DMS53 treated with DMSO at 0.1 percent for 48 hours (cell line): ENCODE measurements around the gene IL17B.

ENCODE experiments used
- DNase-seq: peaks from one replicate; lab custom pipeline; 2025; ENCODE audit not compliant: unreplicated experiment; lab: John Stamatoyannopoulos, UW

IL17B gene

DNA sequence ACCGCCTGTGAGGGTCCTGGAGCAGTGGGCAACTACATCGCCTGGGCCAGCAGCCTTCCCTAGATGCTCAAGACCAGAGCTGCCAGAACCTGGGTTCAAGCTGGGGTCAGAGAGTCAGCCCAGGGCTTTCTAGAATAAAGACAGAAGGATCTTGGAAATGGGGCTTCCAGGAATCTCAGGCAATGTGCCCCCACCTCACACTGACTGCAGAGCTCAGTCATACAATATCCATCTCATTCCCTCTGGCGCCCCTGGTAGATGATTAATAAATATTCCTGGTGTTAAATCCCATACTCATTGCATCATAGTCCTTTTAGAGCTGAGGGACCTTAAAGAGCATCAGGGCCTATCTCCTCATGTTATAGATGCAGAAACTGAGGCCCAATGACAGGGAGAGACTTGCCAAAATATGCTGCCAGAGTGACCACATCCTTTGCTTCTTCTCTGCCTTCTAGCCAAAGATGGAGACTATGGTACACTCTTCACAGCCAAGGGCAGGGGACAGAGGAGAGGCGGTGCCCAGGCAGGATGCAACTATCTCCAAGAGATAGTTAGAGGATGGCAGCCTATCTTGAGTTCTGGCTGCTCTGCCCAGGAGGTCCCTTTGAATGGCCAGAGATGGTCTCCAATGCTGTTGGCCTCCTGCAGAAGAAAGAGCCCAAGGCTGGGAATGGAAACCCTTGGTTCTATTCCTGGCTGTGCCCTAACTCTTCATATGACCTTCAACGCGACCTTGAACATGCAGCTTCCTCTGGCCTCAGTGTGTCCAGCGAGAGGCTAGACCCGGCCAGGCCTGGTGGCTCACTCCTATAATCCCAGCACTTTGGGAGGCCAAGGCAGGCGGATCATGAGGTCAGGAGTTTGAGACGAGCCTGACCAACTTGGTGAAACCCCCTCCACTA is 36.2 kb upstream of the IL17B start:
- no peak for DNase-seq

GRCh38 chr5:149414405-149415065 is 35.4 kb upstream of the IL17B start:
- no peak for DNase-seq

DNA sequence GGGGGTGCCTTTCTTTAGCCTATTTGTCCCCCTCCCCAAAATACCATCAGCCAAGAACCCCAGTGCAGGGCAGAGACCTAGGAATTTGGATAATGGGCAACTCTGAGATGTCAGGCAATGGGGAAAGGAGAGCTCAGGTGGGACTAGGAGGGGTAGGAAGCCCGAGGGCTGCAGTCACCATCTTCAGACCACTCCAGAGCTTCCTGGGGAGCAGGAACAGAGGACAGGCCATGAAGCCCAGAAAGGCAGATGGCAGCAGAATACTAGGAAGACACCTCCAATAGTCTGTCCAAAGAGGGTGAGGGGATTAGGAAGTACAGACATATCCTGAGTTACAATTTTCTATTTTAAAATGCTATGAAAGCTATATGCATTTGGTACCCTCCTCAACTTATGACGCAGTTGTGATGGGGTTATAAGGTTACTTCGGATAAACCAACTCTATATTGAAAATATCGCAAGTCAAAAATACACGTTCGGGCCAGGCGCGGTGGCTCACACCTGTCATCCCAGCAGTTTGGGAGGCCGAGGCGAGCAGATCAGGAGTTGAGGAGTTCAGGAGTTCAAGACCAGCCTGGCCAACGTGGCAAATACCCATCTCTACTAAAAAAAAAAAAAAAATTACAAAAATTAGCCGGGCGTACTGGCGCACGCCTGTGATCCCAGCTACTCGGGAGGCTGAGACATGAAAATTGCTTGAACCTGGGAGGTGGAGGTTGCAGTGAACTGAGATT is 34.6 kb upstream of the IL17B start:
- no peak for DNase-seq

- no peak for DNase-seq
Observed at GRCh38 chr5:149412783-149413476, 33.8 kb upstream of the IL17B start.

- no peak for DNase-seq
Observed at GRCh38 chr5:149411738-149412519, 32.8 kb upstream of the IL17B start.

DNA sequence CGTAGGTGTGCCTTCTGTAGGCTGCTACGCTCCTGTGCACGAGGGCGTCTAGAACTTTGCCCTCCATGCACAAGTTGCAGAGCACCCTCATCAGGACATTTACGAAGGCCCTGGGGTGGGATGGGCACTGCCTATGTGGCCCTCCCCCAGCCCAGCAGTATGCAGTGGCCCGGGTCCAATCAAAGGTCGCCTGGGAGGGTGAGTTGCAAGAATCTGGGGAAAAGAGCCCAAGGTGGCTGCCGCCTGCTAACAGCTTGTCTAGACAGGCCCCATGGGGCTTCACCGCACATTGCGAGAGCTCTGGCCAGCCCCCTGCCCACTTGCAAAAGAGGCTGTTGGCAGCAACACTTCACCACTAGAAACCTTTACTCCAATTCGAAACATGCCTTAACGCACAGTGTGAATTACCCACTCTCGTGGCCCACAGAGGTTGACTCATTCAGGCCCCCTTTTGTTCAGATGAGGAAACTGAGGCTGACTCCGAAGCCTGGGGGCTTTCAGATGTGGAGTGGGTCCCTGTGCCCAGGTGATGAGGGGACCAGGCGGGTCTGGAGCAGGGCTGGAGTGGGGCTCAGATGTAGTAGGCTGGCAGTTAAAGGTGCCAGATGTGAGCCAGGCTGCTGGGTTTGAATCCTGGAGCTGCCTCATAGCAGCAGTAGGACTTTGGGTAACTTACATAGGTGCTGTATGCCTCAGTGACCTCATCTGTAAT is 31.8 kb upstream of the IL17B start:
- no peak for DNase-seq

- DNase-seq = no peak
Observed at GRCh38 chr5:149410071-149410470, 31.0 kb upstream of the IL17B start.

- no peak for DNase-seq
Observed at GRCh38 chr5:149409268-149409948, 30.3 kb upstream of the IL17B start.

DNA sequence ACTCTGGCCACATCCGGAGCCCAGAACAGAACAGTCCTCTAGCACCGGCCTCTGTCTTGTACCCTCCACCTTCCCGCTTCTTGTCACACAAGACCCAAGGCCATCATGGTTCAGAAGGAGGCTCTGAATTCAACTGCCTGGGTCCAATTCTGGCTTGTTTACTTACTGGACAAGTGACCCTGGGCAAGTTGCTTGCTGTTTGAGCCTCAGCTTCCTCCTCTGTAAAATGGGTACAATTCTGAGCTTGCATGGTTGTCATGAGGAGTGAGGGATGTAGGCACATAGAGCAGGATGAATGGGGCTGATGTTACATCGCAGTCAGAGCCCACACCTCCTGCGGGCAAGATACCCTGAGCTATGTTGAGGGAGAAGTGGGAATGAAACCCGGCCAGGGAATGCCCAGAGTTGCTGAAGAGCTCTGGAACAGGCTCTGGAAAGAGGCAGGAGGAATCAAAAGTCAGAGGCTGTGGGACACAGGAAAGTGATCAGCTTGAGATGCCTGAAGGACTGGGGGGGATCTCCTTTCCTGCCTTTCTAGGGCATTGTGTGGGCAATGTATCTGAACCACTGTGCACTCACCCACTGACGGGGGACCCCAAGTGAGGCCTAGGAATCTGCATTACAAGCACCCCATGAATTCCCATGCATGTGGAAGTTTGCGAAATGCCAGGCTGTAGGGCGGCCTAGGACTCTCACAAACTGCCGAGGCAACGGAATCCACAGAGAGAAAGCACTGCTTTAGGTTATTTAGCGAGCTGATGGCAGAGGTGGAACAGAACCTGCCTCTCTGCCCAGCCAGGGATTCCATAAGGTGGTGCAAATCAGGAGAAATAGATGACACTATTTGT is 29.4 kb upstream of the IL17B start:
- no peak for DNase-seq

GRCh38 chr5:149407323-149408251 is 28.5 kb upstream of the IL17B start:
- DNase-seq = no peak

- no peak for DNase-seq
Observed at GRCh38 chr5:149406979-149407306, 27.9 kb upstream of the IL17B start.

DNA sequence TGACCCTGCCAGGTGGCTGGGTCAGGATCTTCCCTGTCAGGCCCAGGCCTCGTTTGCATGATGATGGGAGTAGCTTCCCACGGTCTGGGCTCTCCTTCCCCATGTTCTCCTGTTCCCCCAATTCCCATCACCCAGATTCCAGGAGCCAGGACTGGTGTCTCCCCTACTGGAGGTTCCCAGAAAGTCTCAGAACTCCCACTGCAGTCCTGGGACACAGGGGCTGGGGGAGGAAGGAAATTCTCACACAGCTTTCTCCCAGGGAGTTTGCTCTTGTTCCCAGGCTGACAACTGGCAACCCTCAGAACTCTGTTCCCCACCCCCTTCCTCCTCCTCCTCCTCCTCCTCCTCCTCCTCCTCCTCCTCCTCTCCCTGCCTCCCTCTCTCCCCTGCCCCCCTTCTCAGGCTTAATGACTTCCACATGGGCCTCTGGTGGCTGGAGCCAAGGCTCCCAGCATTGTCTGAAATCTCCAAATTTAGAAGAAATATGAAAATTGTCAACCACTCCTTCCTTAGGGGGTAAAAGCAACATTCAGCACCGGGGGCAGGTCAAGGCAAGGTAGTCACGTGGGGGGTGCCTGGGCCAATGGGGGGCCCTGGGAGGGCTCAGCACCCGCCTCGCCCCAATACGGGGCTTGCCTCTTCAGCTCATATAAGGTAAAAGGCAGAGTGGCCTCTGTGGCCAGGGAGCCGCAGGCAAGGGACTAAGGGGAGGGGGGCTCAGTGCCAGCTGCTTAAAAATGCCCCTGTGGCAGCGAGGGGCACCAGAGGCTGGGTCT is 27.3 kb upstream of the IL17B start:
- DNase-seq = no peak

DNA sequence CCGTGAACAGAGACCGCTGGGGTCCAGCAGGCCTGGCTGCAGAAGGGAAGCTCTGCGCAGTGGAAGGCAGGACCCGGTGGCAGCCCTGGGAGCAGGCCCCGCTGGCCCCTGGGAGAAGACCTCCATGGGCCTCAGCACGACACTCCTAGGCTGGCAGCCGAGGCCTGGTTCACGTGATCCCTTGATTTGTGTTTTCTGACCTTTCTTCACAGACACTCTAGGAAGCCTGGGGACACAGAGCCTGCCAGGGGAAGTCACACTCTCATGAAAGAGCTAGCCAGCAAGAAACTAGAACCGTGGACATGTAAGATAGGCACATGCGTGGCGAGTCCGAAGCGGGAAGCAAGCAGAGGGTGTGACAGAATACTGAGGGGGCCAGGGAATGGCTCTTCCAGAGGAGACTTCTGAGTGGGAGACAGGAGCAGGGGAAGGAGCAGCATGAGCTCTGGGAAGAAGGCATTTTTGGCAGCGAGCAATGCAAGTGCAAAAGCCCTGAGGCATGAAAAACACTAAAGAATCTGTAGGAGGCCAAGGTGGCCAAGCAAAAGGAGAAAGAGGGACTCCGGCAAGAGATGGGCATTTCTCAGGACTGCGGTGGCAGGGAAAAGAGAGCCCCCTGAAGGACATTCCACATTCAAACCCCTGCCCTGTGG is 26.6 kb upstream of the IL17B start:
- no peak for DNase-seq

- DNase-seq = no peak
Observed at GRCh38 chr5:149404746-149405549, 25.9 kb upstream of the IL17B start.
